CD4-positive, alpha-beta T cell treated with Interleukin-6 at 100 ng/mL for 8 hours (primary cell): ENCODE results near the gene UNC13B.

Source experiments
- DNase-seq: peaks from one replicate; pipeline ENCODE4 v3.0.0-alpha.2; 2020; ENCODE audit warnings: mixed read lengths, low spot score

The UNC13B gene

DNA sequence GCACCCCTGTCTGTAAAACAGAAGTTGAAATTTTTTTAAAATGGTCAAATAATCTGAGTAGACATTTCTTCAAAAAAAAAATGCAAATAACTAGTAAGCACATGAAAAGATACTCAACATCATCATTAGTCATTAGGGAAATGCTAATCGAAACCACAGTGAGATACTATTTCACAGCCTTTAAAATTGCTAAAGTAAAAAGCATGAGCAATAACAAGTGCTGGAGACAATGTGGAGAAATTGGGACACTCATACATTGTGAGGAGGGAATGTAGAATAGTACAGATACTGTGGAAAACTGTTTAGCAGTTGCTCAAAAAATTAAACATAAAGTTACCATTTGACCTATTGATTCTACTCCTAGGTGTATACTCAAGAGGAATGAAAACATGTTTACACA lies 269.7 kb downstream of the UNC13B start:
- DNase-seq: no peak

DNA sequence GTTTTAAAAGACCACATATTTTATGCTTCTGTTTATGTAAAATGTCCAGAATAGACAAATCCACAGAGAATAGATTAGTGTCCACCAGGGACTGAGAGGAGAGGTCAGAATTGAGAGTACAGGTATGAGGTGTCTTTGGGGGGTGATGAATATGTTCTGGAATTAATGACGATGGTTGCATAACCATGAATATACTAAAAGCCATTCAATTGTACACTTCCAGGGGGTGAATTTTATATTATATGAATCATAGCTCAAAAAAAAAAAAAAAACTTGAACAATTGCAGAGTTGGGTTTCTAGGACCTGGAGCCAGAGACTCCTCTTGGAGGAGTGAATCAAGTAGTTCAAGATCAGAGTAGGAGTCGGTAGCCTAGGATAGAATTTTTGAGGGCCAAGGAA lies 270.3 kb downstream of the UNC13B start:
- DNase-seq: no peak

DNA sequence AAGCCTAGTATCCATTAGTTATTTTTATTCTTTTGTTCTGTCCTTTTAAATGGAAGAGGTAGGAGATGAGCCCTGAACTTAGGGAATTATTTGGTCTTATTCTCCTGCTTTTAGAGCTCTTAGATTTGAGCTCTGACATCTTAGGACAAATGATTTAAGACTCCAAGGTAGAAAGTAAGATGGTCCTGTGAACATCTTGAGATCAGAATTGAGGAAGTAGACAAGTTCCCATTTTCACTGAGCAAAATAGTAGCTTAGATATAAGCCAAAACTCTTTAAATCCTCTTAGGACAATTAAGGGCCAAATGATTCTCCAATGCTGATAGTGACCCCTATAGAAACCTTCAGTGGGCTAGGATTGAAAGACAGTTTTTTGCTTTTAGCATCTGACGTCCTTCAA lies 275.1 kb downstream of the UNC13B start:
- no peak for DNase-seq

DNA sequence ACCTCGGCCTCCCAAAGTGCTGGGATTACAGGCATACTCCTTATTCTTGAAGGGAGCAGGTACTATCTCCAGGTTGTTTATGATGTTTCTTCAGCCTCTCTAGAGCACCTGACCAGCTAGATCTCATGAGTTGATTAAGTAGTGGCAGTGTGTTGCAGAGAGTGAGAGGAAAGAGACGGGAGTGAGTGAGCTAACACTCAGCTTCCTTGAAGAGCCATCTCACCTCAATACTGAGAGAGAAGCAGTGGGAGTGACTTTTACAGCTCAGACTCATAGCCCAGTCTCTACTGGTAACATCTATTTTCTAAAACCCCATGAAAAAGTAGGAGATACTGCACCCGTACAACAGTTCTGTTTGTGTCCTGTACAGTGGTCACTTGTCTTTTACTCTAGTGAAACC lies 284.2 kb downstream of the UNC13B start:
- DNase-seq: no peak

DNA sequence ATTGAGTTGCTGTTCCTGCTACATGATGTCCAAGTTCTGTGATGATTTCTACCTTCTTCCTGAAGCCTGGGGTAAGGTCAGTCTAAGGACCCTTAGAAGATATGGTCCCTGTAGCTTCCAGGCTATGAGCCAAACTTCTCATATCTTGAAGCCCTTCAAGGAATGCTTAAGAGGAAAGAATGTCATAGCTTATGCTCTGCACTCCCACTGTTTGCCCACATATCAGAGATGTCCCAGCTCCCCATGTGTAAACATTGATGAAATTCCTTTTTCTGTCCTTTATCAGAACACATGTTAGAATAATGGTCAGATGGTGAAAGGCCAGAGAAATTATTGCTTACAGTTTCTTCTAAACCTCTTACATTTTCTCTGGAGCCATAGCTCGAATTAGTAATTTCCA lies 286.7 kb downstream of the UNC13B start:
- DNase-seq: no peak

DNA sequence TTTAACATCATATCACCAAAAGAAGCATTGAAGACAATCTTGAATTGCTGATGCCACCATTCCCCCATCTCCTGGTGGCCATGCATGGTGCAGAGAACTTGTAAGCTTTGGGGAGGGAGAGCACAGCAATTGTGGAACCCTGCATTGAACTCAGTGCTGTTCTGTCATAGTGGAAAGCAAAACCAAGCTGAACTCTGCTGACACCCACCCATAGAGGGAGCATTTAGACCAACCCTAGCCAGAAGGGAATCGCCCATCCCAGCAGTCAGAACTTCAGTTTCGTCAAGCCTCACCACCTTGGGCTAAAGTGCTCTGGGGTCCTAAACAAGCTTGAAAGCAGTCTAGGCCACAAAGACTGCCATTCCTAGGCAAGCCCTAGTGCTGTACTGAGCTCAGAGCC lies 290.7 kb downstream of the UNC13B start:
- DNase-seq: no peak

DNA sequence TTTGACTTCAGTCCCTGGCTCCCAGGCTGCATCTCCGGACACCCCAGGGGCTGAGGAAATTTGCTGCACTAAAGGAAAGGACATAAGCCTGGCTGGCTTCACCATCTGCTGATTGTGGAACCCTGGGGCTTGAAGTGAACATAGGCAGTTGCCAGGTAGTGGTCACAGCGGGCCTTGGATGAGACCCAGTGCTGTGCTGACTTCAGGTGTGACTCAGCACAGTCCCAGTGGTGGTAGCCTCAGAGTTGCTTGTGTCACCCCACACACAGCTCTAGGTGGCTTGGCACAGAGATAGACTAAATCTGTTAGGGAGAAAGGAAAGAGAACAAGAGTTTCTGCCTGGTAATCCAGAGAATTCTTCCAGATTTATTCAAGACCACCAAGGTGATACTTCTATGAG lies 292.0 kb downstream of the UNC13B start:
- DNase-seq: no peak
